HFF-Myc (cell line): ENCODE data around the gene IRAK1BP1.

ENCODE experiments used
- DNase-seq: peaks from one replicate; pipeline ENCODE4 v3.0.0-alpha.2; 2011; ENCODE audit warnings: low read depth; ENCODE audit errors: extremely low read depth
- H3K4me3 ChIP-seq: replicated peaks from 2 replicates; pipeline ENCODE4 v1.5.1; 2011; ENCODE audit warnings: low read depth, mild to moderate bottlenecking, control low read depth, low read length
- TF ChIP-seq, protein P1 (sequence below): IDR thresholded peaks from 2 replicates; pipeline ENCODE4 v1.5.1; 2012; ENCODE audit warnings: mild to moderate bottlenecking, low read depth, low read length, control low read depth; ENCODE audit errors: missing control alignments

Gene IRAK1BP1, protein sequence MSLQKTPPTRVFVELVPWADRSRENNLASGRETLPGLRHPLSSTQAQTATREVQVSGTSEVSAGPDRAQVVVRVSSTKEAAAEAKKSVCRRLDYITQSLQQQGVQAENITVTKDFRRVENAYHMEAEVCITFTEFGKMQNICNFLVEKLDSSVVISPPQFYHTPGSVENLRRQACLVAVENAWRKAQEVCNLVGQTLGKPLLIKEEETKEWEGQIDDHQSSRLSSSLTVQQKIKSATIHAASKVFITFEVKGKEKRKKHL

DNA sequence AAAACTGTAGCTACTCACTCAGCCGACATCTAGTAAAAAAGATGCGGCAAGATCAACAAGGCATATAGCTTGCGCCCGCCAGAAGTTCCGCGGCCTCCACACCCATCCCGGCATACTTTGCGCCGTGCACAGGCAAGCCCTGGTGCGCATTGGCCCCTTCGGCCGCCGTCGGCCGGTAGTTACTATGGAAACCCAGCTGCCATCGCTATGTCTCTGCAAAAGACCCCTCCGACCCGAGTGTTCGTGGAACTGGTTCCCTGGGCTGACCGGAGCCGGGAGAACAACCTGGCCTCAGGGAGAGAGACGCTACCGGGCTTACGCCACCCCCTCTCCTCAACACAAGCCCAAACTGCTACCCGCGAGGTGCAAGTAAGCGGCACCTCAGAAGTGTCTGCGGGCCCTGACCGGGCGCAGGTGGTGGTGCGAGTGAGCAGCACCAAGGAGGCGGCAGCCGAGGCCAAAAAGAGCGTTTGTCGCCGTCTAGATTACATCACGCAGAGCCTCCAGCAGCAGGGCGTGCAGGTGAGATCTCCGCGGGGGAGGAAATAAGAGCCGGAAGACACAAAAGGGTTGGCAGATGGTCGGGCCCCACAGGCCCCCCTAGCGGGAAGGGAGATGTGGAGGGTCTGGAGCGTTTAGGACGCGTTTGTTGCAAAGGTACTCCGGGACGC is at the start of gene IRAK1BP1:
IRAK1BP1 (plus strand) TSS at position 182 of the 671 bp plus-strand sequence; CDS start at position 208, 26 bp downstream.
- H3K4me3 ChIP-seq = peak within 1 kb of the TSS; percentile 85
- TF ChIP-seq, protein P1, sequence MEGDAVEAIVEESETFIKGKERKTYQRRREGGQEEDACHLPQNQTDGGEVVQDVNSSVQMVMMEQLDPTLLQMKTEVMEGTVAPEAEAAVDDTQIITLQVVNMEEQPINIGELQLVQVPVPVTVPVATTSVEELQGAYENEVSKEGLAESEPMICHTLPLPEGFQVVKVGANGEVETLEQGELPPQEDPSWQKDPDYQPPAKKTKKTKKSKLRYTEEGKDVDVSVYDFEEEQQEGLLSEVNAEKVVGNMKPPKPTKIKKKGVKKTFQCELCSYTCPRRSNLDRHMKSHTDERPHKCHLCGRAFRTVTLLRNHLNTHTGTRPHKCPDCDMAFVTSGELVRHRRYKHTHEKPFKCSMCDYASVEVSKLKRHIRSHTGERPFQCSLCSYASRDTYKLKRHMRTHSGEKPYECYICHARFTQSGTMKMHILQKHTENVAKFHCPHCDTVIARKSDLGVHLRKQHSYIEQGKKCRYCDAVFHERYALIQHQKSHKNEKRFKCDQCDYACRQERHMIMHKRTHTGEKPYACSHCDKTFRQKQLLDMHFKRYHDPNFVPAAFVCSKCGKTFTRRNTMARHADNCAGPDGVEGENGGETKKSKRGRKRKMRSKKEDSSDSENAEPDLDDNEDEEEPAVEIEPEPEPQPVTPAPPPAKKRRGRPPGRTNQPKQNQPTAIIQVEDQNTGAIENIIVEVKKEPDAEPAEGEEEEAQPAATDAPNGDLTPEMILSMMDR = peak; percentile 21
- peak; percentile 45 for DNase-seq

DNA sequence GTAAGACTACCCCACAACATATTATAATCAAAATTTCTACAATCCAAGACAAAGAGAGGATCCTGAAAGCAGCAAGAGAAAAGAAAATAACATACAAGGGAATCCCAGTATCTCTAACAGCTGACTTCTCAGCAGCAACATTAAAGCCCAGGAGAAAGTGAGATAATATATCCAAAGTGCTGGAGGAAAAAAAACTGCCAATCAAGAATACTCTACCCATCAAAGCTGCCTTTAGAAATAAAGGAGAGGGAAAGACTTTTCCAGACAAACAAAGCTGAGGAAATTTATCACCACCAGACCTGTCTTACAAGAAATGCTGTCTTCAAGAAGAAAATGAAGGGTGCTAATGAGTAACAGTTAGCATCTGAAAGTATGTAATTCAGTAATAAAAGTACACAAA is 43.3 kb upstream of the IRAK1BP1 start:
- DNase-seq = no peak
- H3K4me3 ChIP-seq = no peak overlapping the region
- TF ChIP-seq, protein P1 = no peak

DNA sequence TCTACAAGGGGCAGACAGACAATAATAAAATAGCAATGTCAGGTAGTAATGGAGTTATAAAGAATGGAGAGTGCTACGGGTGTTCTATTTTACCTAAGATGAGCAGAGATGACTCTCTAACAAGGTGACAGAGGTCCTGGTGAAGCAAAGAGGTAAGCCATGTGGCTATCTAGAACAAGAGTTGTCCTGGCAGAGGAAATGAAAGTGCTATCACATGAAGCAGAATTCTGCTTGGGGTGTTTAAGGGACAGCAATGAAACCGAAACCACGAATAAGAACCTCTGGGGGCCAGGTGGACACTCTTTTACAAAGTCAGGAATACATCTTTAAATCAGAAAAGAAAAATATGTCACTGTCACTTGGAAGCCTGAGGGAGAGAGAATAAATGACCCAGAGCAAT is 37.9 kb upstream of the IRAK1BP1 start:
- no peak for DNase-seq
- TF ChIP-seq, protein P1 = no peak
- H3K4me3 ChIP-seq = no peak overlapping the region

DNA sequence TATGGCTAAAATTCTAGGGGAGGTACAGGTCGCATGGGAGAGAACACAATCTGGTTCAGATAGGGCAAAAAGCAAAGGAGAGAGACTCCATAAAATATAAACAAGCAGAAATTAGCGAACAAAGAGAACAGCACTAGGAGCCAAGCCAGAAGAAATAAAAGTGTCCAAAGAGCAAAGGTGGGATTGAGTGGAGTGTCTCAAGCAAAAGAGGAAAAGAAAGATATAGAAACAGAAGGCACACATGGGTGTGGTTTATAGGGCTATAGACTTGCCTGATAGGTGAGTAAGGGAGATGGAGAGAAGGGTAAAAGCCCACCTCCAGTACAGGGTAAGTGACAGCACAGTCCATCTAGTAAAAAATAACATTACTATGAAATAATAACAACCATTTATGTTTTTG is 36.5 kb upstream of the IRAK1BP1 start:
- DNase-seq = no peak
- no peak overlapping the region for H3K4me3 ChIP-seq

DNA sequence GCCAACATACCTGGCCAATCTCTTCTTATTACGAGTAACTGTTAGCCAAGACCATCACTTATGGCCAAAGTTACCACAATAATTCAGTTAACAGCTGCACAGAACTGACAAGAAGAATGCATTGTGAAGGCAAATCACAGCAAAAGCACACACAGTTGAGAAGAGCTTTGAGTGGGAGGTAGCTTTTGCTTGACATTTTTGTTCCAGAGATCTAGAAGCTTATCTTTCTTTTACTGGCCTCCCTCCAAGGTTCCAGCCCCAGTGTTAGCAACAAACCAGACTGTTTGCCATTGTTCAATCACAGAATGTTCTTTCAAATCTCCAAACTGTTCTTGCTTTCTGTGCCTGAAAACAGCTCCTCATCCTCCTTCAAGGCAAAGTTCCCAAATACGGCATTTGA is 35.9 kb upstream of the IRAK1BP1 start:
- no peak for DNase-seq
- TF ChIP-seq, protein P1 = no peak
- no peak overlapping the region for H3K4me3 ChIP-seq

More for the DNA sequence above, 36.5 kb upstream of the IRAK1BP1 start:
- TF ChIP-seq, protein P1 = no peak

DNA sequence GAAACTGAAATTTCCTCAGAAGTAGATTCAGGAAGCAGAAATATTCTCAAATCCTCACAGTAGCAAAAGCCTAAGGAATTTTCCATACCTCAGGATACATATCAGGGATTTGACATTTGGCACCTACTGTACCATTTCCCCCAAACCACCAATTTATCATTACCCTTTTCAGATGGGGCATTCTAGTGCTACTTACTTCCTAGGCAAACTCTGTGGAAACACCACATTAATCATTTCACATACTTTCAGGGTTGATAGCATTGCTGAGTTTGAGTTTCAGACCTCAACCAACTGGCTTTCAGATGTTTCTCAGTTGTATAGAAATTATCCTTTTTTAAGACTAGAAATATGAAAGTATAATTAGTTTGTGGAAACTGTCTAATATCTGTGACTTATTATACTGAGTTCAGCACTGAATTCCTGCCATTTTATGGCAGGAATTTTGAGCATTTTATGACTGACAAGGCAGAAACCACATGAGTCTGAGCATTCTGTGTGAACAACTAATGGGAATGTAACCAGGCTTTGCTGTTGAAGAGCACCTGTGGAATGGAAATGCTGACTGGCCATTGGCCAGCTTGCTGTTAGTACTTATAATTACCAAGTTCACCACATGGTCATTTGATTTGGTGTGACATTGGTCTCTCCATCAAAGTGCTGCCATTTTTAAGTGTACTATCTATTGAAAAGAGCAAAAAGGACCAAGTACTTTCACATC is 35.1 kb upstream of the IRAK1BP1 start:
- TF ChIP-seq, protein P1 = no peak
- DNase-seq = no peak

More for the DNA sequence above, 35.1 kb upstream of the IRAK1BP1 start:
- H3K4me3 ChIP-seq = no peak overlapping the region
